H9 (cell line): Measurements from ENCODE around the gene EXOG. TPM values are rescaled to one million over a fixed set of nuclear protein-coding genes. Genes with fewer than 3 reads are reported as not detected.

Experiments used
- DNase-seq: peaks from one replicate; pipeline ENCODE4 v3.0.0-alpha.2; 2017
- H2AFZ ChIP-seq: one replicate; pipeline ENCODE4 v1.6.1; 2013; ENCODE audit warnings: mild to moderate bottlenecking, low read length, control low read depth, moderate library complexity
- H2AK5ac ChIP-seq: 2 replicates; pipeline ENCODE4 v1.6.1; 2013; ENCODE audit warnings: low read length, control low read depth, mixed read lengths; ENCODE audit not compliant: insufficient read length
- H2BK120ac ChIP-seq: one replicate; pipeline ENCODE4 v1.6.1; 2013; ENCODE audit warnings: low read depth, mild to moderate bottlenecking, low read length, control low read depth, inconsistent platforms; ENCODE audit not compliant: poor library complexity, severe bottlenecking
- H2BK12ac ChIP-seq: 2 replicates; pipeline ENCODE4 v1.6.1; 2013; ENCODE audit warnings: low read length, control low read depth, mixed read lengths, low read depth; ENCODE audit not compliant: insufficient read length
- H2BK15ac ChIP-seq: 2 replicates; pipeline ENCODE4 v1.6.1; 2013; ENCODE audit warnings: low read depth, low read length, control low read depth
- H2BK20ac ChIP-seq: one replicate; pipeline ENCODE4 v1.6.1; 2013; ENCODE audit warnings: low read depth, mild to moderate bottlenecking, low read length, control low read depth, inconsistent platforms; ENCODE audit not compliant: poor library complexity, severe bottlenecking
- H2BK5ac ChIP-seq: 2 replicates; pipeline ENCODE4 v1.6.1; 2013; ENCODE audit warnings: low read length, control low read depth, mixed read lengths; ENCODE audit not compliant: insufficient read length
- H3K14ac ChIP-seq: 2 replicates; pipeline ENCODE4 v1.6.1; 2013; ENCODE audit warnings: low read length, control low read depth; ENCODE audit not compliant: insufficient read depth
- H3K18ac ChIP-seq: 2 replicates; pipeline ENCODE4 v1.6.1; 2013; ENCODE audit warnings: low read depth, mild to moderate bottlenecking, mixed read lengths, low read length, control low read depth; ENCODE audit not compliant: insufficient read length
- H3K23ac ChIP-seq: 2 replicates; pipeline ENCODE4 v1.6.1; 2013; ENCODE audit warnings: low read length, control low read depth, mixed read lengths, low read depth; ENCODE audit not compliant: insufficient read length
- H3K23me2 ChIP-seq: 2 replicates; pipeline ENCODE4 v1.6.1; 2013; ENCODE audit warnings: low read depth, mild to moderate bottlenecking, mixed read lengths, low read length, control low read depth; ENCODE audit not compliant: insufficient read length, poor library complexity, severe bottlenecking
- H3K27ac ChIP-seq: 2 replicates; pipeline ENCODE4 v1.5.1; 2013; ENCODE audit warnings: low read length, control low read depth, mixed read lengths, low read depth; ENCODE audit not compliant: insufficient read length
- H3K27me3 ChIP-seq: 2 replicates; pipeline ENCODE4 v1.6.1; 2013; ENCODE audit warnings: low read length, control low read depth, inconsistent platforms; ENCODE audit not compliant: insufficient read depth
- H3K4ac ChIP-seq: 2 replicates; pipeline ENCODE4 v1.6.1; 2013; ENCODE audit warnings: low read depth, mild to moderate bottlenecking, control low read depth, inconsistent platforms, low read length, moderate library complexity
- H3K4me1 ChIP-seq: 2 replicates; pipeline ENCODE4 v1.6.1; 2013; ENCODE audit warnings: low read length, control low read depth, inconsistent platforms; ENCODE audit not compliant: insufficient read depth
- H3K4me2 ChIP-seq: 2 replicates; pipeline ENCODE4 v1.6.1; 2013; ENCODE audit warnings: low read length, control low read depth, mixed read lengths; ENCODE audit not compliant: insufficient read length, insufficient read depth
- H3K56ac ChIP-seq: 2 replicates; pipeline ENCODE4 v1.6.1; 2013; ENCODE audit warnings: low read depth, mild to moderate bottlenecking, mixed read lengths, low read length, control low read depth; ENCODE audit not compliant: insufficient read length
- H3K79me1 ChIP-seq: 2 replicates; pipeline ENCODE4 v1.6.1; 2013; ENCODE audit warnings: low read depth, mild to moderate bottlenecking, moderate library complexity, low read length, control low read depth, inconsistent platforms; ENCODE audit not compliant: insufficient read depth, poor library complexity, severe bottlenecking
- H3K79me2 ChIP-seq: 2 replicates; pipeline ENCODE4 v1.6.1; 2013; ENCODE audit warnings: low read length, control low read depth, inconsistent platforms; ENCODE audit not compliant: insufficient read depth
- H3K9ac ChIP-seq: 2 replicates; pipeline ENCODE4 v1.6.1; 2013; ENCODE audit warnings: low read length, control low read depth, mixed read lengths; ENCODE audit not compliant: insufficient read length; ENCODE audit errors: extremely low read depth
- H3K9me3 ChIP-seq: one replicate; pipeline ENCODE4 v1.6.1; 2013; ENCODE audit warnings: low read depth, low read length, inconsistent platforms; ENCODE audit not compliant: control insufficient read depth
- H3T11ph ChIP-seq: one replicate; pipeline ENCODE4 v1.6.1; 2013; ENCODE audit warnings: mild to moderate bottlenecking, low read length, control low read depth, inconsistent platforms
- H4K20me1 ChIP-seq: one replicate; pipeline ENCODE4 v1.6.1; 2013; ENCODE audit not compliant: control insufficient read depth, insufficient read length, insufficient read depth
- H4K5ac ChIP-seq: 2 replicates; pipeline ENCODE4 v1.6.1; 2013; ENCODE audit warnings: low read depth, mild to moderate bottlenecking, mixed read lengths, low read length, control low read depth; ENCODE audit not compliant: insufficient read length
- H4K8ac ChIP-seq: replicated peaks from 2 replicates; pipeline ENCODE4 v1.6.1; 2013; ENCODE audit warnings: low read length, control low read depth, mixed read lengths, low read depth; ENCODE audit not compliant: insufficient read length
- H4K91ac ChIP-seq: 2 replicates; pipeline ENCODE4 v1.6.1; 2013; ENCODE audit warnings: low read depth, mild to moderate bottlenecking, moderate library complexity, mixed read lengths, low read length, control low read depth; ENCODE audit not compliant: insufficient read length
- H3K27ac Mint-ChIP-seq, 3 experiments: 2 replicates in 2 of 3; 3 replicates in 1 of 3; pipeline ENCODE4 v1.8.0; 2020 to 2021; ENCODE audit warnings: mixed read lengths in 3 of 3, mild to moderate bottlenecking in 1 of 3, moderate library complexity in 1 of 3
- H3K27me3 Mint-ChIP-seq: 2 replicates; pipeline ENCODE4 v1.8.0; 2021; ENCODE audit warnings: low read depth, mild to moderate bottlenecking, moderate library complexity, mixed read lengths
- H3K36me3 Mint-ChIP-seq, 3 experiments: 2 replicates in 2 of 3; 3 replicates in 1 of 3; pipeline ENCODE4 v1.8.0; 2020 to 2021; ENCODE audit warnings: low read depth in 3 of 3, mixed read lengths in 3 of 3; ENCODE audit not compliant: insufficient read depth in 1 of 3
- H3K4me1 Mint-ChIP-seq, 2 experiments: 2 replicates each; pipeline ENCODE4 v1.8.0; 2020; ENCODE audit warnings: mixed read lengths in 2 of 2
- H3K4me3 Mint-ChIP-seq, 2 experiments: 2 replicates in 1 of 2; 3 replicates in 1 of 2; pipeline ENCODE4 v1.8.0; 2020 to 2021; ENCODE audit warnings: mild to moderate bottlenecking in 2 of 2, mixed read lengths in 2 of 2, moderate library complexity in 1 of 2
- H3K9me3 Mint-ChIP-seq, 2 experiments: 2 replicates in 1 of 2; 3 replicates in 1 of 2; pipeline ENCODE4 v1.8.0; 2020; ENCODE audit warnings: mild to moderate bottlenecking in 2 of 2, mixed read lengths in 2 of 2, moderate library complexity in 1 of 2
- CTCF ChIP-seq: fragments of 200-600 bp; sonication (generic); conservative IDR thresholded peaks from 3 replicates; pipeline ENCODE4 v1.8.0; 2021; ENCODE audit warnings: antibody characterized with exemption, mild to moderate bottlenecking
- WGBS: extraction: QIAGEN DNeasy Blood & Tissue Kit; methylation state at CpG from one replicate; pipeline ENCODE4 v1.1.7; 2013; ENCODE audit warnings: missing lambda C conversion rate, low lambda C conversion rate, mixed read lengths; ENCODE audit not compliant: insufficient read length; ENCODE audit errors: extremely low coverage; 5-methylcytosine and 5-hydroxymethylcytosine counted together
- total RNA-seq: library from RNA; stranded (reverse); gene quantifications from 2 replicates; pipeline ENCODE4 v1.2.1, GENCODE V29; 2021

The EXOG gene
- total RNA-seq, 1 experiment from 2014 or later, result 14.1 TPM

- H4K5ac ChIP-seq, result no peak overlapping the region
- WGBS, result no CpG with 5 or more reads among the region's 13 CpGs
- H2BK5ac ChIP-seq, result no peak overlapping the region
- no peak overlapping the region for H2BK12ac ChIP-seq
- H4K91ac ChIP-seq, result no peak overlapping the region
- no peak overlapping the region for H3K23ac ChIP-seq
- no peak overlapping the region for H2BK20ac ChIP-seq
- no peak overlapping the region for H4K8ac ChIP-seq
- no peak overlapping the region for H3K18ac ChIP-seq
- Mint-ChIP-seq H3K4me1 (peaks cover 38 to 45% of the 10 kb centered on the region in 2 experiments), H3K9me3 (peaks cover 15 to 22% of the 10 kb centered on the region in 2 experiments), H3K36me3 (peaks cover 16 to 26% (median 17%) of the 10 kb centered on the region in 3 experiments), H3K27me3 (no peaks in the 10 kb centered on the region), H3K4me3 (no peak overlapping the region), H3K27ac (peak overlapping the region in 1 of 3 experiments; percentile 61; a peak in 1 of 7 replicates)
- no peak overlapping the region for H3K4me2 ChIP-seq
- H3K4me1 ChIP-seq, result peaks cover 9% of the 10 kb centered on the region; the same call in 1 of the 2 replicates
- H3K14ac ChIP-seq, result no peak overlapping the region
- H3K9me3 ChIP-seq, result no peaks in the 10 kb centered on the region
- no peak overlapping the region for H2BK120ac ChIP-seq
- H3K79me2 ChIP-seq, result no peaks in the 10 kb centered on the region
- no peaks in the 10 kb centered on the region for H3K79me1 ChIP-seq
- no peak overlapping the region for H3K4ac ChIP-seq
- H3T11ph ChIP-seq, result no peak overlapping the region
- no peaks in the 10 kb centered on the region for H3K23me2 ChIP-seq
- TF ChIP-seq CTCF, result no peak
- no peak overlapping the region for H2AFZ ChIP-seq
- no peaks in the 10 kb centered on the region for H4K20me1 ChIP-seq
- H2AK5ac ChIP-seq, result no peak overlapping the region
- H3K9ac ChIP-seq, result no peak overlapping the region
- H2BK15ac ChIP-seq, result no peak overlapping the region
- H3K27ac ChIP-seq, result no peak overlapping the region
- H3K27me3 ChIP-seq, result no peaks in the 10 kb centered on the region
- DNase-seq, result no peak
- H3K56ac ChIP-seq, result no peak overlapping the region
Observed at GRCh38 chr3:38533285-38533976, 37.3 kb downstream of the EXOG start.
